Mesendoderm (in vitro differentiated cells): ENCODE results near the gene ANKS1B.

Source experiments
- DNase-seq: peaks from one replicate; pipeline ENCODE4 v3.0.0; 2013
- H2AK5ac ChIP-seq: 2 replicates; pipeline ENCODE4 v1.6.1; 2013; ENCODE audit warnings: low read length, inconsistent platforms
- H2BK120ac ChIP-seq: 2 replicates; pipeline ENCODE4 v1.6.1; 2013; ENCODE audit warnings: low read depth, mild to moderate bottlenecking, low read length, moderate library complexity, mixed read lengths
- H2BK15ac ChIP-seq: replicated peaks from 2 replicates; pipeline ENCODE4 v1.6.1; 2013; ENCODE audit warnings: low read depth, mild to moderate bottlenecking, moderate library complexity
- H2BK5ac ChIP-seq: 2 replicates; pipeline ENCODE4 v1.6.1; 2013; ENCODE audit warnings: low read length, inconsistent platforms
- H3K18ac ChIP-seq: 2 replicates; pipeline ENCODE4 v1.6.1; 2013; ENCODE audit warnings: mild to moderate bottlenecking, low read length, mixed read lengths
- H3K23ac ChIP-seq: one replicate; pipeline ENCODE4 v1.6.1; 2013; ENCODE audit warnings: low read length
- H3K27ac ChIP-seq: 2 replicates; pipeline ENCODE4 v1.5.1; 2013; ENCODE audit warnings: low read depth, mild to moderate bottlenecking, inconsistent platforms, low read length, moderate library complexity
- H3K27me3 ChIP-seq: 2 replicates; pipeline ENCODE4 v1.6.1; 2013; ENCODE audit warnings: low read length, control low read depth, mild to moderate bottlenecking, inconsistent platforms; ENCODE audit not compliant: insufficient read depth, poor library complexity
- H3K36me3 ChIP-seq: 2 replicates; pipeline ENCODE4 v1.6.1; 2013; ENCODE audit warnings: low read length, inconsistent platforms; ENCODE audit not compliant: control insufficient read depth, insufficient read depth
- H3K4ac ChIP-seq: one replicate; pipeline ENCODE4 v1.6.1; 2013; ENCODE audit warnings: low read depth, mild to moderate bottlenecking, low read length, moderate library complexity
- H3K4me1 ChIP-seq: 2 replicates; pipeline ENCODE4 v1.6.1; 2013; ENCODE audit warnings: low read depth, low read length, inconsistent platforms; ENCODE audit not compliant: control insufficient read depth
- H3K4me2 ChIP-seq: 2 replicates; pipeline ENCODE4 v1.6.1; 2013; ENCODE audit warnings: low read length
- H3K4me3 ChIP-seq: 2 replicates; pipeline ENCODE4 v1.5.1; 2013; ENCODE audit warnings: mild to moderate bottlenecking, low read length
- H3K56ac ChIP-seq: one replicate; pipeline ENCODE4 v1.6.1; 2013; ENCODE audit warnings: low read length
- H3K79me1 ChIP-seq: 2 replicates; pipeline ENCODE4 v1.6.1; 2013; ENCODE audit warnings: low read length, inconsistent platforms
- H3K79me2 ChIP-seq: 2 replicates; pipeline ENCODE4 v1.6.1; 2013; ENCODE audit warnings: mild to moderate bottlenecking, low read length; ENCODE audit not compliant: control insufficient read depth, insufficient read depth
- H3K9ac ChIP-seq: 2 replicates; pipeline ENCODE4 v1.6.1; 2013; ENCODE audit warnings: low read length, inconsistent platforms
- H4K5ac ChIP-seq: one replicate; pipeline ENCODE4 v1.6.1; 2013; ENCODE audit warnings: low read length
- H4K8ac ChIP-seq: one replicate; pipeline ENCODE4 v1.6.1; 2013; ENCODE audit warnings: low read depth, mild to moderate bottlenecking, control low read depth, low read length, moderate library complexity
- WGBS: extraction: QIAGEN DNeasy Blood & Tissue Kit; methylation state at CpG from one replicate; pipeline ENCODE4 v1.1.7; 2013; ENCODE audit warnings: low lambda C conversion rate, missing lambda C conversion rate; ENCODE audit not compliant: insufficient coverage; ENCODE audit errors: extremely low coverage; 5-methylcytosine and 5-hydroxymethylcytosine counted together

ANKS1B gene

DNA sequence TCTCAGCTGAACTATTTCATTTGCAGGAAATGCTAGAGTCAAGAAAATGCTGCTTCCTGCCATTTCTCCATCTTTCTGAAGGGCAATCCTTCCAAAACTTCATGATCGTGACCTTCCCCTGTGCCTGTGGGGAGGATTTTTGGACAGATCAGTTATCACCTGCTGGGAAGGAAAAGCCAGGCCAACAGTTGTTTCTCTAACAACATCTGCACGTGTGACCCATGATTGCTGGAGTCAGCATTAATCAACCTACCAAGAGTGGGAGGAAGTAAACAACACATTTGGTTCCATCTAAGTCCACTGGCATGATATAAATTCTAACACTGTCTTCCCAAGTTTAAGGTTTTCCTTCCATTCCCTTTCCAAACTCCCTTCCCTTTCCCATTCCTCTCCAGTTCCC lies 1167.0 kb downstream of the ANKS1B start:
- H3K23ac ChIP-seq: no peak overlapping the region
- no peaks in the 10 kb centered on the region for H3K36me3 ChIP-seq
- no CpG with 5 or more reads among the region's 2 CpGs for WGBS
- H3K4me1 ChIP-seq: peaks cover 5% of the 10 kb centered on the region
- no peak overlapping the region for H2BK120ac ChIP-seq
- no peak overlapping the region for H3K56ac ChIP-seq
- no peak overlapping the region for H3K9ac ChIP-seq
- H3K4me2 ChIP-seq: no peak overlapping the region
- H4K5ac ChIP-seq: no peak overlapping the region
- H3K4me3 ChIP-seq: no peak overlapping the region
- H2AK5ac ChIP-seq: no peak overlapping the region
- H2BK15ac ChIP-seq: no peak overlapping the region
- no peaks in the 10 kb centered on the region for H3K79me1 ChIP-seq
- H4K8ac ChIP-seq: no peak overlapping the region
- H3K4ac ChIP-seq: no peak overlapping the region
- H3K79me2 ChIP-seq: no peaks in the 10 kb centered on the region
- no peak for DNase-seq
- no peak overlapping the region for H3K18ac ChIP-seq
- H3K27me3 ChIP-seq: no peaks in the 10 kb centered on the region
- no peak overlapping the region for H3K27ac ChIP-seq
- H2BK5ac ChIP-seq: no peak overlapping the region

DNA sequence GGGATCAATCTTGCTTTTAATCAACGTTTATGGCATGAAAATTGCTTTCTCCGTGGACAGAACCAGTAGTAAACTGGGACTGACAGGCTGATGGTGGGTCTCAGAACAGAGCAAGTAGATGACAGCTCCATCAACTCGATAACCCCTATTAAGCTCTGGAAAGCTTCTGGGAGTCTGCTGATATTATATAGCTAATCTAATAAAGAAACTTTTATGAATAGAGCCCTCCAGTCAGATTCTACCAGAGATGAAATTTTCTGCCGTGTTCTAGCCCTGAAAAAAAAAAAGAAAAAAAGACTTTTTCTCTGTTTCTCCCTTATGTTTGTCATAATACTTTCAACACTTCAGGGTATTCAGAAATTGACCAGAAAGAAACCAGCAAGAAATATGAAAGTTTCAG lies 1168.0 kb downstream of the ANKS1B start:
- Histone ChIP-seq H2AK5ac (no peak overlapping the region), H3K56ac (no peak overlapping the region), H3K18ac (no peak overlapping the region), H3K79me2 (no peaks in the 10 kb centered on the region), H3K27ac (no peak overlapping the region), H4K8ac (no peak overlapping the region), H3K4me3 (no peak overlapping the region), H3K4me1 (peaks cover 5% of the 10 kb centered on the region), H2BK15ac (no peak overlapping the region), H2BK120ac (no peak overlapping the region), H3K23ac (no peak overlapping the region), H3K79me1 (no peaks in the 10 kb centered on the region), H3K4ac (no peak overlapping the region), H3K36me3 (no peaks in the 10 kb centered on the region), H2BK5ac (no peak overlapping the region), H3K4me2 (no peak overlapping the region), H3K9ac (no peak overlapping the region), H4K5ac (no peak overlapping the region), H3K27me3 (no peaks in the 10 kb centered on the region)
- WGBS: no CpG with 5 or more reads among the region's 4 CpGs
- DNase-seq: no peak

DNA sequence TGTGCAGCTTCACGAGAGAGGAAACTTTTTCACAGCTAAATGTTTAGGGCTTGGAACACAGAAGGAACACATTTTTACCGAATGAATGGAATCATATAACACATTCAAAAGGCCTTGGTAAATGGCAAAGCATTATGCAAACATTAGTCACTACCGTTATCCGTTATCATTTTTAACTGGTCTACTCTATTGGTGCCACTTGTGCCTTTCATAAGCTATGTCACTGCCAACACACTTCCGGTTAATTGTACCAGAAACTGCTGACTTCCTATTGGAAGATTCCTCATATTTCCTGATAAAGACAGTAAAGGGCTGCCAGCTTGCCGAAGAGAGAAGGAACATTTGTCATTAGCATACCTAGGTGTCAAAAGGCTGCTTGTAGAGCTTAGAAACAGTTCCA lies 1170.5 kb downstream of the ANKS1B start:
- Histone ChIP-seq H3K27me3 (no peaks in the 10 kb centered on the region), H3K36me3 (no peaks in the 10 kb centered on the region), H2BK15ac (no peak overlapping the region), H3K23ac (no peak overlapping the region), H3K56ac (no peak overlapping the region), H3K4ac (no peak overlapping the region), H2BK5ac (no peak overlapping the region), H3K79me2 (no peaks in the 10 kb centered on the region), H4K8ac (no peak overlapping the region), H3K79me1 (no peaks in the 10 kb centered on the region), H4K5ac (no peak overlapping the region), H3K4me1 (peaks cover 3% of the 10 kb centered on the region), H2AK5ac (no peak overlapping the region), H3K9ac (no peak overlapping the region), H2BK120ac (no peak overlapping the region), H3K4me2 (no peak overlapping the region), H3K27ac (no peak overlapping the region), H3K18ac (no peak overlapping the region), H3K4me3 (no peak overlapping the region)
- DNase-seq: no peak
- WGBS: no CpG with 5 or more reads among the region's 6 CpGs

DNA sequence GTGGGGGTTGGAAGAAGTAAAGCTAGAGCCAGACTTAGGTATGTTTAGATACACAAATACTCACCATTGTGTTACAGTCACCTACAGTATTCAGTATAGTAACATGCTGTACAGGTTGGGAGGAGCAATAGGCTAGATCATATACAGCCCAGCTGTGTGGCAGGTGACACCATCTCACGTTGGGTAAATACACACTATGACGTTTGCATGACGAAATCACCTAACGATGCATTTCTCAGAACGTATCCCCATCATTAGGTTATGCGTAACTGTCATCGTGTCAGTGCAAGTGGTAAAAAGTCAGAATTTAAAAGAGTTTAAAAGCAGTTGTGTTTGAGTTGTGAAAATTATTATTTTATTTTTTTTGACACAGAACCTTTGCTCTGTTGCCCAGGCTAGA lies 1172.5 kb downstream of the ANKS1B start:
- H2BK120ac ChIP-seq: no peak overlapping the region
- no peak overlapping the region for H3K4me2 ChIP-seq
- H3K4me1 ChIP-seq: no peaks in the 10 kb centered on the region
- H2BK5ac ChIP-seq: no peak overlapping the region
- WGBS: 100% methylated on average over 1 of the region's 7 CpGs
- no peaks in the 10 kb centered on the region for H3K36me3 ChIP-seq
- H3K27ac ChIP-seq: no peak overlapping the region
- H3K9ac ChIP-seq: no peak overlapping the region
- H4K8ac ChIP-seq: no peak overlapping the region
- no peaks in the 10 kb centered on the region for H3K27me3 ChIP-seq
- H3K79me1 ChIP-seq: no peaks in the 10 kb centered on the region
- no peak overlapping the region for H3K23ac ChIP-seq
- H2AK5ac ChIP-seq: no peak overlapping the region
- H3K4ac ChIP-seq: no peak overlapping the region
- no peak overlapping the region for H4K5ac ChIP-seq
- H3K79me2 ChIP-seq: no peaks in the 10 kb centered on the region
- H3K18ac ChIP-seq: no peak overlapping the region
- no peak overlapping the region for H3K56ac ChIP-seq
- no peak for DNase-seq
- no peak overlapping the region for H3K4me3 ChIP-seq
- no peak overlapping the region for H2BK15ac ChIP-seq

DNA sequence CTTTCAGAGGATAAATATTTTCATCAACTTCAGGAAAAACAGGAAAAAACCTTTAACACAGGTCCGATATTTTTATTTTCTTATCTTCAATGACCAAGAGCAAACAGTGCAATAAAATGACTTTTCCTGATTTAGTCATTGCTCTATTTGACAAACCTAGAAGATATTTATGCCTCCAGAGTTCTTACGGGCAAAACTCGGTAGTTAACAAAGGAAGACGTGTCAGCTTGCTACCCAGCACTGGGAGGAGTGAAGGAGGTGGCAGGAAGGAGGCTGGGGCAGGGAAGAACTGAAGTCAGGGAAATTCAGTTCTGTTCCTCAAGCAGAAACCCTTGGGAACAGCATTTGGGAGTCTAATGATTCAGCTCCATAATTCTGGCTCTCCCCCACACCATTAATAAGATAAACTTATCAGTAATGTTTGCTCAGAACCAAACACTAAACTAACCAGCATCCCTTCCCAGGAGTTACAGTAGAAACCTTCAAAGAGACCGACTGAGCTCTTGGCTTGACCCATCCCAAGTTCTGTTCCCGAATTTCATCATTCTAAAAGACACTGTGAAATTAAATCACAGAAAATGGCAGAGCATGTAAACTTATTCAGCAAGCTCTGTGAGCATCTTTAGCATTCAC lies 1176.4 kb downstream of the ANKS1B start:
- no peak overlapping the region for H4K5ac ChIP-seq
- H2BK15ac ChIP-seq: no peak overlapping the region
- no peaks in the 10 kb centered on the region for H3K4me1 ChIP-seq
- no peak overlapping the region for H3K4me2 ChIP-seq
- H2BK120ac ChIP-seq: no peak overlapping the region
- no CpG with 5 or more reads among the region's 6 CpGs for WGBS
- no peak overlapping the region for H3K4ac ChIP-seq
- no peak overlapping the region for H3K18ac ChIP-seq
- H3K4me3 ChIP-seq: no peak overlapping the region
- no peak for DNase-seq
- H3K56ac ChIP-seq: no peak overlapping the region
- H3K27me3 ChIP-seq: no peaks in the 10 kb centered on the region
- H2AK5ac ChIP-seq: no peak overlapping the region
- H3K27ac ChIP-seq: no peak overlapping the region
- H3K23ac ChIP-seq: no peak overlapping the region
- H3K79me2 ChIP-seq: no peaks in the 10 kb centered on the region
- H3K9ac ChIP-seq: no peak overlapping the region
- no peak overlapping the region for H2BK5ac ChIP-seq
- no peaks in the 10 kb centered on the region for H3K79me1 ChIP-seq
- no peaks in the 10 kb centered on the region for H3K36me3 ChIP-seq
- H4K8ac ChIP-seq: no peak overlapping the region

DNA sequence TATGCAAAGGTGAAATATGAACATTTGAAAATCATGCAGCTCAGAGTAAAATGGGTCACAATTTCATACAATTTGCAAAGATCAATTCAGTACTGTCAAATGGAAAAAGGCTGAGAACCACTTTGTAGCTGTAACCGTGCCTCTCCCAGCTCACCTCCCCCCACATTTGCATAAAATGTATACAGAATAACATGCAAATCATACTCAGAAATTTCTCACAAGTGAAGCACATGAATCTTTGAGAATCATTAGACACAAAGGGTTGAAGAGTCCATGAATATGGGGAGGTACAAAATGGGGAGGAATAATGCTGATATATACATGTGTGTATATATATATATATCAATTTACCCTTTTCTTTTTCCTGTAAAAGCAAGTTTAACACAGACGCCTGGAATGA lies 1177.5 kb downstream of the ANKS1B start:
- no peak overlapping the region for H2BK15ac ChIP-seq
- H3K23ac ChIP-seq: no peak overlapping the region
- no peak overlapping the region for H3K4ac ChIP-seq
- no peaks in the 10 kb centered on the region for H3K27me3 ChIP-seq
- H2BK120ac ChIP-seq: no peak overlapping the region
- H3K79me1 ChIP-seq: no peaks in the 10 kb centered on the region
- no peaks in the 10 kb centered on the region for H3K79me2 ChIP-seq
- H3K4me1 ChIP-seq: no peaks in the 10 kb centered on the region
- H3K9ac ChIP-seq: no peak overlapping the region
- no CpG with 5 or more reads among the region's 2 CpGs for WGBS
- H2AK5ac ChIP-seq: no peak overlapping the region
- H3K27ac ChIP-seq: no peak overlapping the region
- no peak overlapping the region for H4K5ac ChIP-seq
- no peak overlapping the region for H3K4me3 ChIP-seq
- H2BK5ac ChIP-seq: no peak overlapping the region
- H3K18ac ChIP-seq: no peak overlapping the region
- no peaks in the 10 kb centered on the region for H3K36me3 ChIP-seq
- H4K8ac ChIP-seq: no peak overlapping the region
- H3K56ac ChIP-seq: no peak overlapping the region
- no peak for DNase-seq
- no peak overlapping the region for H3K4me2 ChIP-seq
